ENCODE results near the gene SELENOI. TPM values are rescaled to one million over a fixed set of nuclear protein-coding genes. Genes with fewer than 3 reads are reported as not detected.

The SELENOI gene
- total and polyA plus RNA-seq, 2 experiments from 2014 or later = 8.4 to 67.8 TPM

DNA sequence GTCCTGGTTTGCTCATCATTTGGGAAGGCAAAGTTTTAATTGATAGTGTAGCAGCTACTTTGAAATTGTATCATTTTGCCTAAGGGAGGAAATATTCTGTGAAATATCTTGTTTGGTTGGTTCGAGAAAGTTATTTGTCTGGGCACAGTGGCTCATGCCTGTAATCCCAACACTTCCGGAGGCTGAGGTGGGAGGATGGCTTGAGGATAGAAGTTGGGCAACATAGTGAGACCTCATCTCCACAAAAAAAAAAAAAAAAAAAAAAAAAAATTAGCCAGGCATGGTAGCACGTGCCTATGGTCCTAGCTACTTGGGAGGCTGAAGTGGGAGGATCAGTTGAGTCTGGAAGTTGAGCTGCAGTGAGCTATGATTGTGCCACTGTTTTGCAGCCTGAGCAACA is 3.7 kb downstream of the SELENOI start (continued):
- TF ChIP-seq, protein P1, sequence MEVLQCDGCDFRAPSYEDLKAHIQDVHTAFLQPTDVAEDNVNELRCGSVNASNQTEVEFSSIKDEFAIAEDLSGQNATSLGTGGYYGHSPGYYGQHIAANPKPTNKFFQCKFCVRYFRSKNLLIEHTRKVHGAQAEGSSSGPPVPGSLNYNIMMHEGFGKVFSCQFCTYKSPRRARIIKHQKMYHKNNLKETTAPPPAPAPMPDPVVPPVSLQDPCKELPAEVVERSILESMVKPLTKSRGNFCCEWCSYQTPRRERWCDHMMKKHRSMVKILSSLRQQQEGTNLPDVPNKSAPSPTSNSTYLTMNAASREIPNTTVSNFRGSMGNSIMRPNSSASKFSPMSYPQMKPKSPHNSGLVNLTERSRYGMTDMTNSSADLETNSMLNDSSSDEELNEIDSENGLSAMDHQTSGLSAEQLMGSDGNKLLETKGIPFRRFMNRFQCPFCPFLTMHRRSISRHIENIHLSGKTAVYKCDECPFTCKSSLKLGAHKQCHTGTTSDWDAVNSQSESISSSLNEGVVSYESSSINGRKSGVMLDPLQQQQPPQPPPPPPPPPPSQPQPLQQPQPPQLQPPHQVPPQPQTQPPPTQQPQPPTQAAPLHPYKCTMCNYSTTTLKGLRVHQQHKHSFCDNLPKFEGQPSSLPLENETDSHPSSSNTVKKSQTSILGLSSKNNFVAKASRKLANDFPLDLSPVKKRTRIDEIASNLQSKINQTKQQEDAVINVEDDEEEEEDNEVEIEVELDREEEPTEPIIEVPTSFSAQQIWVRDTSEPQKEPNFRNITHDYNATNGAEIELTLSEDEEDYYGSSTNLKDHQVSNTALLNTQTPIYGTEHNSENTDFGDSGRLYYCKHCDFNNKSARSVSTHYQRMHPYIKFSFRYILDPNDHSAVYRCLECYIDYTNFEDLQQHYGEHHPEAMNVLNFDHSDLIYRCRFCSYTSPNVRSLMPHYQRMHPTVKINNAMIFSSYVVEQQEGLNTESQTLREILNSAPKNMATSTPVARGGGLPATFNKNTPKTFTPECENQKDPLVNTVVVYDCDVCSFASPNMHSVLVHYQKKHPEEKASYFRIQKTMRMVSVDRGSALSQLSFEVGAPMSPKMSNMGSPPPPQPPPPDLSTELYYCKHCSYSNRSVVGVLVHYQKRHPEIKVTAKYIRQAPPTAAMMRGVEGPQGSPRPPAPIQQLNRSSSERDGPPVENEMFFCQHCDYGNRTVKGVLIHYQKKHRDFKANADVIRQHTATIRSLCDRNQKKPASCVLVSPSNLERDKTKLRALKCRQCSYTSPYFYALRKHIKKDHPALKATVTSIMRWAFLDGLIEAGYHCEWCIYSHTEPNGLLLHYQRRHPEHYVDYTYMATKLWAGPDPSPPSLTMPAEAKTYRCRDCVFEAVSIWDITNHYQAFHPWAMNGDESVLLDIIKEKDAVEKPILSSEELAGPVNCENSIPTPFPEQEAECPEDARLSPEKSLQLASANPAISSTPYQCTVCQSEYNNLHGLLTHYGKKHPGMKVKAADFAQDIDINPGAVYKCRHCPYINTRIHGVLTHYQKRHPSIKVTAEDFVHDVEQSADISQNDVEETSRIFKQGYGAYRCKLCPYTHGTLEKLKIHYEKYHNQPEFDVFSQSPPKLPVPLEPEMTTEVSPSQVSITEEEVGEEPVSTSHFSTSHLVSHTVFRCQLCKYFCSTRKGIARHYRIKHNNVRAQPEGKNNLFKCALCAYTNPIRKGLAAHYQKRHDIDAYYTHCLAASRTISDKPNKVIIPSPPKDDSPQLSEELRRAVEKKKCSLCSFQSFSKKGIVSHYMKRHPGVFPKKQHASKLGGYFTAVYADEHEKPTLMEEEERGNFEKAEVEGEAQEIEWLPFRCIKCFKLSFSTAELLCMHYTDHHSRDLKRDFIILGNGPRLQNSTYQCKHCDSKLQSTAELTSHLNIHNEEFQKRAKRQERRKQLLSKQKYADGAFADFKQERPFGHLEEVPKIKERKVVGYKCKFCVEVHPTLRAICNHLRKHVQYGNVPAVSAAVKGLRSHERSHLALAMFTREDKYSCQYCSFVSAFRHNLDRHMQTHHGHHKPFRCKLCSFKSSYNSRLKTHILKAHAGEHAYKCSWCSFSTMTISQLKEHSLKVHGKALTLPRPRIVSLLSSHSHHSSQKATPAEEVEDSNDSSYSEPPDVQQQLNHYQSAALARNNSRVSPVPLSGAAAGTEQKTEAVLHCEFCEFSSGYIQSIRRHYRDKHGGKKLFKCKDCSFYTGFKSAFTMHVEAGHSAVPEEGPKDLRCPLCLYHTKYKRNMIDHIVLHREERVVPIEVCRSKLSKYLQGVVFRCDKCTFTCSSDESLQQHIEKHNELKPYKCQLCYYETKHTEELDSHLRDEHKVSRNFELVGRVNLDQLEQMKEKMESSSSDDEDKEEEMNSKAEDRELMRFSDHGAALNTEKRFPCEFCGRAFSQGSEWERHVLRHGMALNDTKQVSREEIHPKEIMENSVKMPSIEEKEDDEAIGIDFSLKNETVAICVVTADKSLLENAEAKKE (CRISPR knock-in tag; IDR thresholded peaks at IDR 0.05) = no peak

- peaks cover 100% of the 10 kb centered on the region for H3K79me2 ChIP-seq (replicated peaks; ENCODE audit: insufficient read depth)
- H3K27ac ChIP-seq (ENCODE audit: low read depth) = 0 out of 2 replicates have a peak overlapping the region, but pooled peaks have one; percentile 24
- no peak overlapping the region for H3K4me3 ChIP-seq
- H4K20me1 ChIP-seq (replicated peaks; ENCODE audit: insufficient read depth) = peaks cover 14% of the 10 kb centered on the region
- no peaks in the 10 kb centered on the region for H3K9me2 ChIP-seq (ENCODE audit: insufficient read depth)
- H3K4me2 ChIP-seq = no peak overlapping the region
- no peak for DNase-seq (ENCODE audit: low spot score)
- no peaks in the 10 kb centered on the region for H3F3A ChIP-seq (replicated peaks; ENCODE audit: low read depth)
- Mint-ChIP-seq H3K9me3 (no peaks in the 10 kb centered on the region), H3K36me3 (ENCODE audit: low read depth) (peaks cover 12% of the 10 kb centered on the region), H3K4me3 (no peak overlapping the region), H3K27me3 (ENCODE audit: insufficient read depth, low read depth, poor library complexity) (peaks cover 3% of the 10 kb centered on the region), H3K27ac (no peak overlapping the region; the same call in 1 of the 2 replicates), H3K4me1 (peaks cover 24% of the 10 kb centered on the region)
- ATAC-seq = no peak
- H2AFZ ChIP-seq = no peak overlapping the region
- H3K4me1 ChIP-seq (ENCODE audit: insufficient read depth) = peaks cover 24% of the 10 kb centered on the region
- H3K27me3 ChIP-seq (ENCODE audit: insufficient read depth) = no peaks in the 10 kb centered on the region
- no peaks in the 10 kb centered on the region for H3K36me3 ChIP-seq (ENCODE audit: insufficient read depth)
- TF ChIP-seq STAT1 (IDR thresholded peaks at IDR 0.05; ENCODE audit: unreplicated experiment) (no peak), CREB1 (CRISPR knock-in tag; IDR thresholded peaks at IDR 0.05; ENCODE audit: low read depth) (no peak), ZNF114 (CRISPR knock-in tag; IDR thresholded peaks at IDR 0.05) (no peak), POLR2AphosphoS5 (IDR thresholded peaks at IDR 0.05; ENCODE audit: low read depth) (no peak)
- TF ChIP-seq, protein P2, sequence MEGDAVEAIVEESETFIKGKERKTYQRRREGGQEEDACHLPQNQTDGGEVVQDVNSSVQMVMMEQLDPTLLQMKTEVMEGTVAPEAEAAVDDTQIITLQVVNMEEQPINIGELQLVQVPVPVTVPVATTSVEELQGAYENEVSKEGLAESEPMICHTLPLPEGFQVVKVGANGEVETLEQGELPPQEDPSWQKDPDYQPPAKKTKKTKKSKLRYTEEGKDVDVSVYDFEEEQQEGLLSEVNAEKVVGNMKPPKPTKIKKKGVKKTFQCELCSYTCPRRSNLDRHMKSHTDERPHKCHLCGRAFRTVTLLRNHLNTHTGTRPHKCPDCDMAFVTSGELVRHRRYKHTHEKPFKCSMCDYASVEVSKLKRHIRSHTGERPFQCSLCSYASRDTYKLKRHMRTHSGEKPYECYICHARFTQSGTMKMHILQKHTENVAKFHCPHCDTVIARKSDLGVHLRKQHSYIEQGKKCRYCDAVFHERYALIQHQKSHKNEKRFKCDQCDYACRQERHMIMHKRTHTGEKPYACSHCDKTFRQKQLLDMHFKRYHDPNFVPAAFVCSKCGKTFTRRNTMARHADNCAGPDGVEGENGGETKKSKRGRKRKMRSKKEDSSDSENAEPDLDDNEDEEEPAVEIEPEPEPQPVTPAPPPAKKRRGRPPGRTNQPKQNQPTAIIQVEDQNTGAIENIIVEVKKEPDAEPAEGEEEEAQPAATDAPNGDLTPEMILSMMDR (conservative IDR thresholded peaks at IDR 0.05; ENCODE audit: low read depth in 2 of 2) = no peak
- TF ChIP-seq, protein P1 (CRISPR knock-in tag; IDR thresholded peaks at IDR 0.05) = no peak
Observed at GRCh38 chr2:26351375-26352090, 5.6 kb downstream of the SELENOI start.
